ENCODE results near the gene NME3. TPM values are rescaled to one million over a fixed set of nuclear protein-coding genes. Genes with fewer than 3 reads are reported as not detected.

NME3 gene
- total RNA-seq, 1 experiment from 2014 or later = 76.9 TPM

GRCh38 chr16:1820946-1821290 is 49.6 kb upstream of the NME3 start:
- no peak overlapping the region for H3K27ac Mint-ChIP-seq

More at GRCh38 chr16:1820946-1821290, 49.6 kb upstream of the NME3 start:
- no peak overlapping the region for H3K23ac ChIP-seq (ENCODE audit: insufficient read length, low read depth, low read length)
- no peaks in the 10 kb centered on the region for H3K79me2 ChIP-seq (ENCODE audit: insufficient read depth, low read length)
- no peak overlapping the region for H3T11ph ChIP-seq (ENCODE audit: low read length)
- no peaks in the 10 kb centered on the region for H4K20me1 ChIP-seq (ENCODE audit: control insufficient read depth, insufficient read depth, insufficient read length)
- H4K91ac ChIP-seq (ENCODE audit: insufficient read length, low read depth, low read length) = no peak overlapping the region
- H3K27ac ChIP-seq (ENCODE audit: insufficient read length, low read depth, low read length) = no peak overlapping the region
- Mint-ChIP-seq H3K9me3 (no peaks in the 10 kb centered on the region), H3K36me3 (ENCODE audit: insufficient read depth in 1 of 3, low read depth in 3 of 3) (peaks cover 0 to 10% (median 4%) of the 10 kb centered on the region in 3 experiments; a peak in 5 of 7 replicates), H3K27me3 (ENCODE audit: low read depth) (peaks cover 4% of the 10 kb centered on the region), H3K4me1 (0 out of 4 replicates have a peak, but pooled peaks cover 2 to 5% of the 10 kb centered on the region in 2 experiments), H3K4me3 (no peak overlapping the region)
- no peak overlapping the region for H2AFZ ChIP-seq (ENCODE audit: low read length)
- H2BK15ac ChIP-seq (ENCODE audit: low read depth, low read length) = no peak overlapping the region
- no peaks in the 10 kb centered on the region; the same call in 1 of the 2 replicates for H3K4me1 ChIP-seq (ENCODE audit: insufficient read depth, low read length)
- no peak overlapping the region for H3K18ac ChIP-seq (ENCODE audit: insufficient read length, low read depth, low read length)
- H2AK5ac ChIP-seq (ENCODE audit: insufficient read length, low read length) = no peak overlapping the region
- peaks cover 4% of the 10 kb centered on the region for H3K79me1 ChIP-seq (ENCODE audit: insufficient read depth, low read depth, low read length, poor library complexity, severe bottlenecking)
- no peak overlapping the region for H4K5ac ChIP-seq (ENCODE audit: insufficient read length, low read depth, low read length)
- TF ChIP-seq CTCF (conservative IDR thresholded peaks at IDR 0.05) = no peak
- WGBS (ENCODE audit: extremely low coverage, insufficient read length, low lambda C conversion rate) = no CpG with 5 or more reads among the region's 12 CpGs
- no peak overlapping the region for H3K4ac ChIP-seq (ENCODE audit: low read depth, low read length)
- H3K23me2 ChIP-seq (ENCODE audit: insufficient read length, low read depth, low read length, poor library complexity, severe bottlenecking) = peaks cover 2% of the 10 kb centered on the region
- DNase-seq = no peak
- no peak overlapping the region for H3K14ac ChIP-seq (ENCODE audit: insufficient read depth, low read length)
- no peak overlapping the region for H2BK5ac ChIP-seq (ENCODE audit: insufficient read length, low read length)
- H3K27me3 ChIP-seq (ENCODE audit: insufficient read depth, low read length) = no peaks in the 10 kb centered on the region
- H2BK120ac ChIP-seq (ENCODE audit: low read depth, low read length, poor library complexity, severe bottlenecking) = no peak overlapping the region
- H3K9ac ChIP-seq (ENCODE audit: extremely low read depth, insufficient read length, low read length) = no peak overlapping the region
- no peak overlapping the region for H4K8ac ChIP-seq (replicated peaks; ENCODE audit: insufficient read length, low read depth, low read length)
- H3K4me2 ChIP-seq (ENCODE audit: insufficient read depth, insufficient read length, low read length) = no peak overlapping the region
- H2BK12ac ChIP-seq (ENCODE audit: insufficient read length, low read depth, low read length) = no peak overlapping the region
- H2BK20ac ChIP-seq (ENCODE audit: low read depth, low read length, poor library complexity, severe bottlenecking) = no peak overlapping the region
- H3K56ac ChIP-seq (ENCODE audit: insufficient read length, low read depth, low read length) = no peak overlapping the region
- no peaks in the 10 kb centered on the region for H3K9me3 ChIP-seq (ENCODE audit: control insufficient read depth, low read depth, low read length)

Measured in H9 (cell line).